ENCODE data around the gene AMIGO2. TPM values are rescaled to one million over a fixed set of nuclear protein-coding genes. Genes with fewer than 3 reads are reported as not detected.
"Not testable (repeated sequence)": the region's sequence is repeated elsewhere in the genome, so short reads cannot be mapped to it uniquely, and the experiment has no call there.

The AMIGO2 gene, protein sequence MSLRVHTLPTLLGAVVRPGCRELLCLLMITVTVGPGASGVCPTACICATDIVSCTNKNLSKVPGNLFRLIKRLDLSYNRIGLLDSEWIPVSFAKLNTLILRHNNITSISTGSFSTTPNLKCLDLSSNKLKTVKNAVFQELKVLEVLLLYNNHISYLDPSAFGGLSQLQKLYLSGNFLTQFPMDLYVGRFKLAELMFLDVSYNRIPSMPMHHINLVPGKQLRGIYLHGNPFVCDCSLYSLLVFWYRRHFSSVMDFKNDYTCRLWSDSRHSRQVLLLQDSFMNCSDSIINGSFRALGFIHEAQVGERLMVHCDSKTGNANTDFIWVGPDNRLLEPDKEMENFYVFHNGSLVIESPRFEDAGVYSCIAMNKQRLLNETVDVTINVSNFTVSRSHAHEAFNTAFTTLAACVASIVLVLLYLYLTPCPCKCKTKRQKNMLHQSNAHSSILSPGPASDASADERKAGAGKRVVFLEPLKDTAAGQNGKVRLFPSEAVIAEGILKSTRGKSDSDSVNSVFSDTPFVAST
- 74.5 TPM for polyA plus RNA-seq (2013, experiment 1 of 2; ENCODE audit: insufficient read length)
- polyA plus RNA-seq (2013, experiment 2 of 2; ENCODE audit: insufficient read length): 75.4 TPM

DNA sequence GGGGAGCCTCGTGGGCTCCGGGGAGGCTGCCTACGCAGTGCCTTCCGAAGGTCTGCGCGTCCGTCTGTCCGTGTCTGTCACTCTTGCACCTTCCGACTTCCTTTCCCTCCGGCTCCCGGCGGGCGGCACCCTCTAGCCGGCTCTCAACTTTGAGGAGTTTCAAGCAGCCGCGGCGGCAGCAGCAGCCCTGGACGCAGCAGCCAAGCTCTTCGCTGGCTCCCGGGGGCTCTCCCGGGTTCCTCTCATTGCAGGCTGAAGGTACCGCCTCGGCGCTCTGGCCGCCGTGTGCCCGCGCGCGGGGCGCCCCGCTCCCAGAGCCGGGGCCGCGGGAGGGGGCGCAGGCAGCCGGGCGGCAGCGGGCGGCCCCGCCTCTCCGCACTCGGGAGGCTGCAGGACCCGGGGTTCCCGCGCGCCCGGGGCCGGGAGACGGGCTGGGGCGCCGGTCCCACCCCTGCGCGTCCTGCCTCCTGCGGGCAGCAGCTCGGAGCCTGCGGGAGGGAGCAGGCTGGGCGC, at the start of gene AMIGO2, which contains the start of gene PCED1B:
AMIGO2 (minus strand) TSS at position 492 of the 513 bp plus-strand sequence. CDS start 957 bp downstream, outside the sequence.
PCED1B (plus strand) TSS at position 154 of the 513 bp plus-strand sequence. CDS start 155,443 bp downstream, outside the sequence.
- DNase-seq: peak; percentile 80

DNA sequence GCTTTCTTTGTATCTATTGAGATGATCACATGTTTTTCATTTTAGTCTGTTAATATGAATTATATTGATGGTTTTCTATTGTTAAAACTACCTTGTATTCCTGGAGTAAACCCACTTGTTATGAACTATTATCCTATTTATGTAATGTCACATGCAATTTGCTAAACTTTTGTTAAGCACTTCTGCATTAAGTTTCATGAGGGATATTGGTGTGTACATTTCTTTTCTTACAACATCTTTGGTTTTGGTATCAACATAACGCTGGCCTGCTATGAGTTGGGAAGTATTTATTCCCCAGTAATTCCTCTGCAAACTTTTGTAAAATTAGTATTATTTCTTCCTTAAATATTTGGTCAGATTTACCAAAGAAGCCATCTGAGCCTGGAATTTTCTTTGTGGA, 46.5 kb upstream of the AMIGO2 start:
- no peak for DNase-seq

GRCh38 chr12:47124451-47124850, 44.7 kb upstream of the AMIGO2 start:
- peak; percentile 38 for DNase-seq

GRCh38 chr12:47123730-47124129, 44.0 kb upstream of the AMIGO2 start:
- no peak for DNase-seq

- peak; percentile 58 for DNase-seq
Measured at GRCh38 chr12:47122602-47123001, 42.8 kb upstream of the AMIGO2 start.

GRCh38 chr12:47121146-47121545, 41.4 kb upstream of the AMIGO2 start:
- no peak for DNase-seq

DNA sequence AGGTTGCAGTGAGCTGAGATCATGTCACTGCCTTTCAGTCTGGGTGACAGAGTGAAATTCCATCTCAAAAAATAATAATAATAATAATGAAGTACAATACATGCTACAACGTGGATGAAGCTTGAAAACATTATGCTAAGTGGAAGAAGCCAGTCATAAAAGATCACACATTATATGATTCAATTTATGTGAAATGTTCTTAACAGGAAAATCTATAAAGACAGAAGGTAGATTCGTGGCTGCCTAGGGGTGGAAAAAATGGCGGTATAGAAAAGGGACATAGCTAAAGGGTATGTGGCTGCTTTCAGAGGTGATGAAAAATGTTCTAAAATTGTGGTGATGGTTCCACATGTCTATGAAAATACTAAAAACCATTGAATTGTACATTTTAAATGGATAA, 41.0 kb upstream of the AMIGO2 start:
- DNase-seq: no peak

- not testable (repeated sequence) for DNase-seq
Measured at GRCh38 chr12:47117305-47117704, 37.5 kb upstream of the AMIGO2 start.

DNA sequence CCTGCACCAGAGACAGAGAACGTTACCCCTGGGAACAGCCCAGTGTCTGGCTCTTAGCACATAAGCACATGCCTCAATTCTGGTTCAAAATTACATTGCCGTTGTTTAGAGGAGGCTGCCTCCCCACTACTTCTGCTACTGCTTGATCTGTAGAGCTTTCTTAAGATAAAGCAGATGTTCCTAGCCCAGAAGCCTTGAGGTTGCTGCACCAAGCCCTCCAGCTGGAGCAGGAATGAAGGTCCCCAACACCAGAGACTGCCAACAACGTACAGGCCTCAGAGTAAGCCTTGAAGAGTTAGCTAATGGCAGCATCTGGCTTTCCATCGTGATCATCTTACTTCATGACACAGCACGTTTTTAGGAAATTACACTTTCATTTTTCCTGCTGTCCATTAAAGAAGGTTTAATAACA, 34.7 kb upstream of the AMIGO2 start:
- peak; percentile 45 for DNase-seq

DNA sequence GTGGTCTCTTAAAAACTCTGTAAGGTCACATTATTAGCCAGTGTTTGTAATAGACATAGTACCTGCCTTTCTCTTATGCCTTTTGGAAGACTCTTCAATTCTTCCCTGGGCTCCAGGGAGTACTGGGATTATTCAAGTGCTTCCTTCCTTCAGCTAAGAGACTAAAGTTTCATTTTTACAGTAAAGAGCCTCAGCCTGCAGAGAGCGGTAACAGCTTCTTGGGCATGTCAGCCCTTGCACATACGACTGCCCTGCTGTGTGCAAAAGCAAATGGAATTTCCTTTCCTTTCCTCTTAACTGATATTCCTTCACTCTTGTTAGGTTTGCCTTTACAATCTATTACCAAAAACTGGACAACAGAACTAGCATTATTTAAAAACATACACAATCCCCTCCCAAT, 32.9 kb upstream of the AMIGO2 start:
- no peak for DNase-seq

- no peak for DNase-seq
Measured at GRCh38 chr12:47111854-47112253, 32.1 kb upstream of the AMIGO2 start.

GRCh38 chr12:47111392-47111778, 31.6 kb upstream of the AMIGO2 start:
- no peak for DNase-seq

DNA sequence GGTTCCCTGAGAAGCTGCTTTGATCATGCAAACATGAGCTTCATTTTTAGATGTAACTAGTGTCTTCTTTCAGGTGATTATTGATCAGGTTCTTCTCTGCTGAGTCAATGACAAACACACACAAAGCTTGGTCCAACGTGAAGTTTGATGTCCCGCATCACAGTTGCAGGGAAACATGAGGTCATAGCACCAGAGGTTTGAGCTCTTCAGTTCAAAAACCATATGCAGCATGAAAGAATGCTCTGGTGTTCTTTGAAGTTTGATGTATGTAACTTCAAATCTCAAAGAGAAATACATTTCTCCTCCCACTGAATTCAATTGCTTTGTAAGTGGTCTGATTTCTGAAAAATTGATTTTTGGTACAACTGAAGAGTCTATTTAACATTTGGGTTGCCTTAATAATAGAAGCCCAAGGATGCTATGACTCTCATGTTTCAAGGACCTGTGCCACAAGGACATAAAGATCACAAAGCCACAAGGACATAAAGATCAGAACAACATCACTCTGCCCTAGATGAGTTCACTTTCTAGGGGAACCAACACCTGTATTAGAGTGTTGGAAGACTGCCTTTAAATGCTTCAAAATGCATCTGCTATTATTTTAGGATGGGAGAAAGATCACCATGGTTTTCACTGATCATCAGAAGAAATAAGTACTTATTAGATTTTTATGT, 31.1 kb upstream of the AMIGO2 start:
- no peak for DNase-seq

DNA sequence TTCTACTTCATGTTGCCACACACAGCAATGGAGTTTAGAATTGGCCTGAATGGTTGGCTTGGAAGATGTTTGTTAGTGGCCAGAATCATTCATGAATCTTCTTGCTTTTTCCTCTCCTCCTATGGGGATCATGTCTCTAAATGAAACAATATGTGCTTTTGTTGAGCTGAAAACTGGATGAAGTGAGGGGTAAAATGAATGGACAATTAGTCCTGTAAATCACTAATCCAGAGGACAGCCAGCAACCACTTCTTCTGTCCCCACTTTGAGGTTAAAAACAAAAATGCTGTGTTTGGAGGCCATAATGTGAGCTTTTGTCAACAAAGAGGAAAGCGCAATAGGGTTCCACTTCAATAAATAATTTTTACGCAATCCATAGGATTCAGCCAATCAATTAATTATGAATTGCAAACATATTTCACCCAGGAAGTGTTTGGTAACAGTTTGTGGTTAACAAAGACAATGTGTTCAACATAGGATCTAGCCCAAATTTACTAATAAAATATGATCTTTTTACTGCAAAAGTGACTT, 30.3 kb upstream of the AMIGO2 start:
- peak; percentile 28 for DNase-seq

DNA sequence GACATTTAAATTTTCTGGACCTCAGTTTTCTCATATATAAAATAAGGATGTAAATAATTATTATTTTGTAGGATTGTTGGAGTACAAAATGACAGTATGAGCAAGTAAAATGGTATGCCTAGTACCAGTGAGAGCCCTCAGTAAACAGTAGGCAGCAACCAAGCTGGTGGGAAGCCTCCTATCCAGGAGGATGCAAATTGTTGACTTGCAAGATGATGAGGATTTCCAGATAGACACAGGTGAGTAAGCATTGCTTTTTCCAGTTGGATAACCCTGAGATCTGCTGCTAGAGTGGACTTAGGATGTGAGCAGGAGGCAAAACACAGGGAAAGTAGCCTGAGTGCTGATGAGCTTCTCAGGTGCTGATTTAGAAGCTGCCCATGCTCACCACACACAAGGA, 28.2 kb upstream of the AMIGO2 start:
- DNase-seq: no peak

DNA sequence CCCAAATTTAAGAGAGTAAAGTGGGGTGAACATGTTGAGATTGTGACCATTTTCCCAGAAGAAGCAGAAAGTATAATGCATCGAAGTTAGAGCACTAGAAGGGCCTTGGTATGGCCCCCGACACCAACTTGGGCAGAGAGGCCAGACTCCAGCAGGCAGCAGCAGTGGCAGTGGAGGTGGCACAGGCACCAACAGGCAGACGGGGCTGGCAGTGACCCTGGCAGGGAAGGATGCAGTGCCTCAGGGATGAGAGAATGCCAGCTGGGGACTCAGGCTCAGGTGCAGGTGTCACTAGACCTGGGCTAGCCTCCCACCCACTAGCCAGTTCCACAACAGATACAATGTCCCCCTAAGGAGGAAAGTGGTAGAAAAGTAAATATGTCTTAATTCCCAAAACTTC, 27.7 kb upstream of the AMIGO2 start:
- no peak for DNase-seq

- no peak for DNase-seq
Measured at GRCh38 chr12:47105914-47106674, 26.3 kb upstream of the AMIGO2 start.

DNA sequence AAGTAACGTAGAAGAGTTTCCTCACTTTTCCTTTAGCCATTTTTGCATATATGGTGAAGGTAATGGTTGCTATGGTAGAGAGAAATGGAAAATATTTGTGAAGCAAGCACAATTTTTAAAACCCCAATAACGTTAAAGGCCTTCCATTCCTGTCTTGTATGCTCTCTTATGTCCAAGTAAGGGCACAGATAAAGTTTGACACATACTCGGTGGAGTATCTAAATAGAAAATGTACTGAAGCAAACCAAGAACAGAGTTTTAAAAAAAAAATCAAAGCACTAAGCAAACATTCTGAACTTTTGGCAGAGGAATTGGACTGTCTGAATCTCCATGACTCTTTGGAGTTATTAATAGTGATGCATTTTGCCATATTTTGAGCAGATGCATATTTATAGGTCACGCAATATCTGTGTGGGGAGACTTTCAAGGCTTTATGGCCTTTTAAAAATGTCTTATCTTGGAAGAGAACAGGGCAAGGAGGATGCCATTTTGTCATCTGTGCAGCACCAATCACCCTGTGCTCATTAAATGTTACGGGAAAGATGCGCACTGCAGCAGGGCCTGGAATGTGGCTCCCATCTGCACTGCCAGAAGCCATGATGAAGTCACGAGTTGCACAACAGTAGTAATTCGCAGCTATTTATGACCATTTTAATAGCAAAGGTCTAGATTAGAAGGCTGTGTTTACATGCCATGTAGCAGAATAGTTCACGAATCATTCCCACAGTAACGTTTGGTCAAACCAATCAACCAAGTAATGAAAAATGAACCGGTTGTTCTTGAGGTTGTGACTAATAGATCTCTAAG, 23.3 kb upstream of the AMIGO2 start:
- peak; percentile 95 for DNase-seq

- no peak for DNase-seq
Measured at GRCh38 chr12:47102406-47102805, 22.6 kb upstream of the AMIGO2 start.

- peak; percentile 69 for DNase-seq
Measured at GRCh38 chr12:47100160-47100559, 20.4 kb upstream of the AMIGO2 start.

- DNase-seq: no peak
Measured at GRCh38 chr12:47099610-47100009, 19.9 kb upstream of the AMIGO2 start.

Measured in fibroblast of skin of abdomen (primary cell).